Left lobe of liver (tissue), 2 donors: Measurements from ENCODE around the gene RHOD. TPM values are rescaled to one million over a fixed set of nuclear protein-coding genes. Genes with fewer than 3 reads are reported as not detected.

ENCODE experiments used
- ATAC-seq: fragments of 200-7000 bp; cut with Tn5 transposase; one replicate; pipeline ENCODE4 v1.9.1; 2020; ENCODE audit warnings: mild to moderate bottlenecking, moderate library complexity
- DNase-seq: peaks from one replicate; pipeline ENCODE4 v3.0.0-alpha.2; 2020; ENCODE audit warnings: low spot score
- total RNA-seq: library from RNA; stranded (reverse); gene quantifications from one replicate; pipeline ENCODE4 v1.2.1, GENCODE V29; 2021
- donor health status: DM: no; HTN: no; CAD: no; lungs with moderate emphysema.
- donor health status: DM: no; HTN: yes; CAD: no.

Gene RHOD
- total RNA-seq, 1 donor from 2014 or later = 23.2 TPM

DNA sequence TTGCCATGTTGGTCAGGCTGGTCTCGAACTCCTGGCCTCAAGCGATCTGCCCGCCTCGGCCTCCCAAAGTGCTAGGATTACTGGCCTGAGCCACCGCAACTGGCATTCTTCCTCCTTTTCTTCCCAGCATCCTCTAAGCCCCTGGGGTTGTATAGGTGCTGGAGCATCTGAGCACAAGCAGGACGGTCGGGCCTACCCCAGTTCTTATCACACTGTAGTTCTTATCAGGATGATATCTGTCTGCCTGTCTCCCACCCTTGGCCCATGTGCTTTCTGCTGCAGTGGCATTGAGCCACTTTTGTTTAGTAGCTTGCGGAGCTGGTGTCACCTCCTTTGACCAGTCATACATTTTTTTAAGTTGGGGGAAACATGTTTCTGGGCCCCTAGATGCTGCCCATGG is 1.9 kb downstream of the RHOD start:
- DNase-seq = no peak
- no peak for ATAC-seq

DNA sequence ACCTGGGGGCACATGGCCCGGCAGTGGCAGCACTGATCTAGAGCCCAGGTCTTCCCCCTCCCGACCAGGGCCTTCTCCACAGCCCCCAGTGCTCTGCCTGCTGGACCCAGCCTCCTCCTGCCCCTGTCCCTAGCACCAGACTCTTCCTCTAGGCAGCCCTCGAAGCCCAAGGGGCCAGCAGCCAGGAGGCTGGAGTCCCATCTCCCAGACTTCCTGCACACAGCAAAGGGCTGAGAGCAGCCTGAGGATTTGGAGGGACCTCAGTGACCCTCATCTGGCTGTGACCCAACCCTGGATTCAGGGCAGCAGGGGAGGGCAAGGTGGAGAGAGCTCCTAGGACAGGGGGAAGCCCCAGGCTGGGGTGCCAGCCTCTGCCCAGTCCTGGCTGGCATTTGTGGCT is 3.0 kb downstream of the RHOD start:
- DNase-seq (peak; percentile 45), ATAC-seq (no peak)

GRCh38 chr11:67060111-67060522 is 3.5 kb downstream of the RHOD start:
- ATAC-seq = peak; percentile 50

DNA sequence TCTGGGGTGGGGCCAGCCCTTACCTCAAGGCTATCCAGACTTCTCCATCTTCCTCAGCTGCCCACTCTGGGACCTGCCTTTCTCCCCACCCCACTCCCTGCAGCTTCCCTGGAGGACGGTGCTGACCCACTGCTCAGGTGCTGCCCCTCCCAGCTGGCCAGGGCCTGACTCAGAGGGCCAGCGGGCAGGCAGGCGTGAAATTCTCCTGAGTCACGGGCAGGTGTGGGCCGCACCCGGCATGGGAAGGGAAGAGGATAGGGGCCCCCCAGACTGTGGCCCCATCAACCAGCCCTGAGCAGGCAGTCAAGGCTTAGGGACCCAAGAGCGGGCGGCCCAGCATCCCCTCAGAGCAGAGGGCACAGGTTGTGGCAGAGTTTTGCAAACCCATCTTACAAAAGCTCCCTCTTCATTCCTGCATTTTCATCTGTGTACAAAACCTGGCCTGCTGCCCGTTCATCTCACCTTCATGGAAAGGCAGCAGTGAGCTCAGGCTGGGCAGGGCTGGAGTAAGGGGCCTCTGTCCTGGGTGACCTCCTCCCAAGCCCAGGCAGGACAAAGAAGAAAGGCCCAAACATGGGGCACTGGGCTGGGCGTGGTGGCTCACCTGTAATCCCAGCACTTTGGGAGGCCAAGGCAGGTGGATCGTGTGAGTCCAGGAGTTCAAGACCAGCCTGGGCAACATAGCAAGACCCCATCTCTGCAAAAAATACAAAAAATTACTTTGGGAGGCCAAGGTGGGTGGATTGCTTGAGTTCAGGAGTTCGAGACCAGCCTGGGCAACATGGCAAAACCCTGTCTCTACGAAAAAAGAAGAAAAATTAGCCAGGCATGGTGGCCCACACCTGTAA is 6.1 kb downstream of the RHOD start:
- ATAC-seq (no peak), DNase-seq (no peak)

More at GRCh38 chr11:67060111-67060522, 3.5 kb downstream of the RHOD start:
- peak; percentile 65 for DNase-seq

GRCh38 chr11:67066333-67066709 is 9.7 kb downstream of the RHOD start:
- DNase-seq (no peak), ATAC-seq (peak; percentile 10)

GRCh38 chr11:67071420-67072284 is 15.0 kb downstream of the RHOD start:
- ATAC-seq (peak; percentile 92), DNase-seq (peak; percentile 80)

GRCh38 chr11:67072295-67072694 is 15.6 kb downstream of the RHOD start:
- ATAC-seq = no peak

DNA sequence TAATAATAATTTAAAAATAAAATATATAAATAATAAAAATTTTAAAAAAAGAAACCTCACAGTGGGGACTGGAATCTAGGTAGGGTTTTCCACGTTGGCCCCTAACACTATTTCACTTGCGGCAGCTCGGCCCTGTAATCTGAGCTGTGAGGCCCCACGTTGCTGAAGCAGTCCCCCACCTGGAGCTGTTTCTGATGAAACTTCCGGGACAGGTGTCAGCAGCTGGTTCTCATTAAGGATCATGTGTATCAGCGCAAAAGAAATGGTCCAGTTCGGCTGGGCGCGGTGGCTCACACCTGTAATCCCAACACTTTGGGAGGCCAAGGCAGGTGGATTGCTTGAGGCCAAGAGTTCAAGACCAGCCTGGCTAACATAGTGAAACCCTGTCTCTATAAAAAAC is 17.3 kb downstream of the RHOD start:
- no peak for ATAC-seq
- no peak for DNase-seq

More at GRCh38 chr11:67072295-67072694, 15.6 kb downstream of the RHOD start:
- DNase-seq = no peak

- peak; percentile 56 for ATAC-seq
- DNase-seq = no peak
Measured at GRCh38 chr11:67076202-67076601, 19.6 kb downstream of the RHOD start.

GRCh38 chr11:67079065-67079705 is 22.5 kb downstream of the RHOD start:
- no peak for ATAC-seq
- DNase-seq = no peak

GRCh38 chr11:67082071-67082791 is 25.6 kb downstream of the RHOD start:
- DNase-seq (no peak), ATAC-seq (no peak)

- DNase-seq (no peak), ATAC-seq (no peak)
Measured at GRCh38 chr11:67083786-67084366, 27.2 kb downstream of the RHOD start.

- ATAC-seq = no peak
Measured at GRCh38 chr11:67085617-67086016, 29.0 kb downstream of the RHOD start.

GRCh38 chr11:67090717-67091116 is 34.1 kb downstream of the RHOD start:
- no peak for ATAC-seq

More at GRCh38 chr11:67085617-67086016, 29.0 kb downstream of the RHOD start:
- DNase-seq = no peak

GRCh38 chr11:67095214-67095507 is 38.5 kb downstream of the RHOD start:
- DNase-seq (no peak), ATAC-seq (no peak)

More at GRCh38 chr11:67090717-67091116, 34.1 kb downstream of the RHOD start:
- DNase-seq = no peak

- no peak for ATAC-seq
- no peak for DNase-seq
Measured at GRCh38 chr11:67098799-67099429, 42.3 kb downstream of the RHOD start.

GRCh38 chr11:67099831-67100324 is 43.2 kb downstream of the RHOD start:
- ATAC-seq (no peak), DNase-seq (no peak)

- no peak for ATAC-seq
Measured at GRCh38 chr11:67102664-67103063, 46.0 kb downstream of the RHOD start.

DNA sequence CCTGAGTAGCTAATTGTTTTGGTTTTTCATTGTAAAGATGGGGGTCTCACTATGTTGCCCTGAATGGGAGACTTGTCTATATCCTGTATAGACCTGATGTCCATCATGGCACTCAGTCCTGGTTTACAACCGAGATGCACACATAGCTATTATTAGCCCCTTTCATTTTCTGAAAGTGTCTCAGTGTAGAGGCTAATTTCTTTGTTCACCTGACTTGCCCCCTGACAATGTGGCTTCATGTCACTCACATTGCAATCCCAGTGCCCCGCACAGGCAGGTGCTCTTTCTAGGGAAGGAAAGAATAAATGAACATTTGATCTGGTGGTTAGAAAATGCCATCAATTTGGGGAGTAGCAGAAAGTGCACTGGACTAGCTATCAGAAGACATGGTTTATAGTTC is 49.3 kb downstream of the RHOD start:
- no peak for DNase-seq
- ATAC-seq = no peak

More at GRCh38 chr11:67102664-67103063, 46.0 kb downstream of the RHOD start:
- DNase-seq = no peak

GRCh38 chr11:67111261-67111660 is 54.6 kb downstream of the RHOD start:
- no peak for ATAC-seq
- DNase-seq = no peak
